Trophoblast cell (in vitro differentiated cells and primary cell): Measurements from ENCODE around the gene MRGPRF.

ENCODE experiments used
- DNase-seq, 2 donors: peaks; one replicate each; pipeline ENCODE4 v3.0.0-alpha.2; 2016
- H2AFZ ChIP-seq: 2 replicates; pipeline ENCODE4 v1.6.1; 2013; ENCODE audit warnings: low read length, moderate library complexity, mild to moderate bottlenecking; ENCODE audit not compliant: insufficient read depth, poor library complexity
- H2AK5ac ChIP-seq: 2 replicates; pipeline ENCODE4 v1.6.1; 2013; ENCODE audit warnings: mild to moderate bottlenecking, low read length
- H2BK120ac ChIP-seq: 2 replicates; pipeline ENCODE4 v1.6.1; 2013; ENCODE audit warnings: low read length, mild to moderate bottlenecking, moderate library complexity; ENCODE audit not compliant: insufficient read depth, poor library complexity
- H2BK12ac ChIP-seq: 2 replicates; pipeline ENCODE4 v1.6.1; 2013; ENCODE audit warnings: mild to moderate bottlenecking, low read length, moderate library complexity
- H2BK5ac ChIP-seq: 2 replicates; pipeline ENCODE4 v1.6.1; 2013; ENCODE audit warnings: low read length, low read depth, moderate library complexity, mild to moderate bottlenecking; ENCODE audit not compliant: poor library complexity
- H3K14ac ChIP-seq: 2 replicates; pipeline ENCODE4 v1.6.1; 2013; ENCODE audit warnings: mild to moderate bottlenecking, low read length
- H3K18ac ChIP-seq: 2 replicates; pipeline ENCODE4 v1.6.1; 2013; ENCODE audit warnings: mild to moderate bottlenecking, low read length
- H3K23ac ChIP-seq: 2 replicates; pipeline ENCODE4 v1.6.1; 2013; ENCODE audit warnings: low read length
- H3K27ac ChIP-seq: 2 replicates; pipeline ENCODE4 v1.5.1; 2013; ENCODE audit warnings: low read depth, mild to moderate bottlenecking, inconsistent platforms, low read length, moderate library complexity
- H3K27me3 ChIP-seq: 2 replicates; pipeline ENCODE4 v1.6.1; 2013; ENCODE audit warnings: inconsistent platforms, mild to moderate bottlenecking, low read length, moderate library complexity; ENCODE audit not compliant: insufficient read depth
- H3K36me3 ChIP-seq, 2 experiments: 1 replicate in 1 of 2; 2 replicates in 1 of 2; pipeline ENCODE4 v1.6.1; 2013; ENCODE audit warnings: low read length in 2 of 2, mild to moderate bottlenecking in 2 of 2, moderate library complexity in 1 of 2; ENCODE audit not compliant: insufficient read depth in 2 of 2, control insufficient read depth in 1 of 2
- H3K4ac ChIP-seq: 2 replicates; pipeline ENCODE4 v1.6.1; 2013; ENCODE audit warnings: low read depth, mild to moderate bottlenecking, low read length, moderate library complexity
- H3K4me1 ChIP-seq, 2 experiments: 1 replicate in 1 of 2; 2 replicates in 1 of 2; pipeline ENCODE4 v1.6.1; 2013; ENCODE audit warnings: low read length in 2 of 2, mild to moderate bottlenecking in 2 of 2, moderate library complexity in 1 of 2; ENCODE audit not compliant: insufficient read depth in 2 of 2, control insufficient read depth in 1 of 2
- H3K4me2 ChIP-seq: 2 replicates; pipeline ENCODE4 v1.6.1; 2013; ENCODE audit warnings: inconsistent platforms, mild to moderate bottlenecking, low read length, moderate library complexity
- H3K4me3 ChIP-seq: 2 replicates; pipeline ENCODE4 v1.5.1; 2013; ENCODE audit warnings: mild to moderate bottlenecking, low read depth, low read length, inconsistent platforms
- H3K79me1 ChIP-seq: one replicate; pipeline ENCODE4 v1.6.1; 2013; ENCODE audit warnings: low read length
- H3K79me2 ChIP-seq: 2 replicates; pipeline ENCODE4 v1.6.1; 2013; ENCODE audit warnings: low read length, mild to moderate bottlenecking; ENCODE audit not compliant: control insufficient read depth, insufficient read depth, poor library complexity
- H3K9ac ChIP-seq: 2 replicates; pipeline ENCODE4 v1.6.1; 2013; ENCODE audit warnings: mild to moderate bottlenecking, low read length
- H3K9me3 ChIP-seq: 2 replicates; pipeline ENCODE4 v1.6.1; 2013; ENCODE audit warnings: low read depth, mild to moderate bottlenecking, control low read depth, inconsistent platforms, low read length; ENCODE audit not compliant: insufficient read depth
- H4K12ac ChIP-seq: 2 replicates; pipeline ENCODE4 v1.6.1; 2013; ENCODE audit warnings: low read depth, mild to moderate bottlenecking, low read length, moderate library complexity
- H4K8ac ChIP-seq: 2 replicates; pipeline ENCODE4 v1.6.1; 2013; ENCODE audit warnings: low read depth, mild to moderate bottlenecking, low read length, moderate library complexity
- H4K91ac ChIP-seq: one replicate; pipeline ENCODE4 v1.6.1; 2013; ENCODE audit warnings: low read depth, mild to moderate bottlenecking, low read length, moderate library complexity
- WGBS: extraction: QIAGEN DNeasy Blood & Tissue Kit; methylation state at CpG from one replicate; pipeline ENCODE4 v1.1.7; 2013; ENCODE audit warnings: missing lambda C conversion rate; ENCODE audit not compliant: insufficient read length, insufficient coverage; ENCODE audit errors: extremely low coverage; 5-methylcytosine and 5-hydroxymethylcytosine counted together

The MRGPRF gene

GRCh38 chr11:69032833-69033232 lies 19.8 kb upstream of the MRGPRF start:
- Histone ChIP-seq H3K9ac (no peak overlapping the region), H3K23ac (no peak overlapping the region), H3K27me3 (no peaks in the 10 kb centered on the region), H4K12ac (no peak overlapping the region), H3K4me2 (no peak overlapping the region), H3K79me2 (no peaks in the 10 kb centered on the region), H3K36me3 (no peaks in the 10 kb centered on the region), H3K18ac (no peak overlapping the region), H4K8ac (no peak overlapping the region), H3K9me3 (no peaks in the 10 kb centered on the region), H2BK12ac (no peak overlapping the region), H3K27ac (no peak overlapping the region), H4K91ac (no peak overlapping the region), H3K4me3 (no peak overlapping the region), H3K14ac (no peak overlapping the region), H2AK5ac (no peak overlapping the region), H3K4me1 (no peaks in the 10 kb centered on the region), H2BK5ac (no peak overlapping the region), H2AFZ (no peak overlapping the region), H3K79me1 (no peaks in the 10 kb centered on the region), H2BK120ac (no peak overlapping the region), H3K4ac (no peak overlapping the region)
- no peak for DNase-seq
- no CpG with 5 or more reads among the region's 7 CpGs for WGBS

- Histone ChIP-seq H3K36me3 (no peaks in the 10 kb centered on the region), H3K18ac (no peak overlapping the region), H3K14ac (no peak overlapping the region), H3K79me1 (no peaks in the 10 kb centered on the region), H4K8ac (no peak overlapping the region), H3K4ac (no peak overlapping the region), H3K23ac (no peak overlapping the region), H2AK5ac (no peak overlapping the region), H2BK5ac (no peak overlapping the region), H3K27ac (no peak overlapping the region), H2AFZ (no peak overlapping the region), H2BK12ac (no peak overlapping the region), H4K12ac (no peak overlapping the region), H4K91ac (no peak overlapping the region), H3K4me2 (no peak overlapping the region), H3K79me2 (no peaks in the 10 kb centered on the region), H3K27me3 (no peaks in the 10 kb centered on the region), H3K9ac (no peak overlapping the region), H3K9me3 (no peaks in the 10 kb centered on the region), H3K4me1 (no peaks in the 10 kb centered on the region), H3K4me3 (no peak overlapping the region), H2BK120ac (no peak overlapping the region)
- 100% methylated on average over 1 of the region's 6 CpGs for WGBS
- no peak for DNase-seq
Observed at GRCh38 chr11:69030301-69030700, 17.3 kb upstream of the MRGPRF start.

- no peak overlapping the region for H2AK5ac ChIP-seq
- H4K12ac ChIP-seq: no peak overlapping the region
Observed at GRCh38 chr11:69027704-69028372, 14.8 kb upstream of the MRGPRF start.

GRCh38 chr11:69024509-69024908 lies 11.5 kb upstream of the MRGPRF start:
- Histone ChIP-seq H3K14ac (no peak overlapping the region), H4K12ac (no peak overlapping the region), H3K9me3 (no peaks in the 10 kb centered on the region), H3K36me3 (no peaks in the 10 kb centered on the region), H3K23ac (no peak overlapping the region), H3K4me1 (no peaks in the 10 kb centered on the region), H3K9ac (no peak overlapping the region), H3K27me3 (no peaks in the 10 kb centered on the region), H2AFZ (no peak overlapping the region), H3K79me2 (no peaks in the 10 kb centered on the region), H2BK12ac (no peak overlapping the region), H3K79me1 (no peaks in the 10 kb centered on the region), H3K4ac (no peak overlapping the region), H2BK120ac (no peak overlapping the region), H3K4me3 (no peak overlapping the region), H2BK5ac (no peak overlapping the region), H4K91ac (no peak overlapping the region), H3K4me2 (no peak overlapping the region), H4K8ac (no peak overlapping the region), H3K27ac (no peak overlapping the region), H3K18ac (no peak overlapping the region), H2AK5ac (no peak overlapping the region)
- DNase-seq: no peak
- no CpG with 5 or more reads among the region's 6 CpGs for WGBS

More at GRCh38 chr11:69027704-69028372, 14.8 kb upstream of the MRGPRF start:
- no peak overlapping the region for H4K8ac ChIP-seq
- no peak overlapping the region for H3K27ac ChIP-seq
- H3K79me1 ChIP-seq: no peaks in the 10 kb centered on the region
- no CpG with 5 or more reads among the region's 9 CpGs for WGBS
- no peak overlapping the region for H4K91ac ChIP-seq
- H3K4me3 ChIP-seq: no peak overlapping the region
- no peak overlapping the region for H3K4ac ChIP-seq
- no peaks in the 10 kb centered on the region for H3K4me1 ChIP-seq
- H2AFZ ChIP-seq: no peak overlapping the region
- H3K9ac ChIP-seq: no peak overlapping the region
- H3K9me3 ChIP-seq: no peaks in the 10 kb centered on the region
- H2BK12ac ChIP-seq: no peak overlapping the region
- H3K79me2 ChIP-seq: no peaks in the 10 kb centered on the region
- no peak overlapping the region for H2BK5ac ChIP-seq
- H3K4me2 ChIP-seq: no peak overlapping the region
- no peak overlapping the region for H3K14ac ChIP-seq
- no peak overlapping the region for H3K23ac ChIP-seq
- H3K36me3 ChIP-seq: no peaks in the 10 kb centered on the region
- DNase-seq: peak in 1 of 2 donors; percentile 14
- no peak overlapping the region for H3K18ac ChIP-seq
- no peak overlapping the region for H2BK120ac ChIP-seq
- H3K27me3 ChIP-seq: no peaks in the 10 kb centered on the region
